NCI-H2196 treated with DMSO at 0.1 percent for 48 hours (cell line): ENCODE data around the gene ATXN1.

Experiments used
- DNase-seq: peaks from one replicate; lab custom pipeline; 2025; ENCODE audit not compliant: unreplicated experiment; lab: John Stamatoyannopoulos, UW

The ATXN1 gene

GRCh38 chr6:16747232-16748024 is 13.8 kb downstream of the ATXN1 start:
- DNase-seq = no peak

GRCh38 chr6:16746812-16747211 is 14.4 kb downstream of the ATXN1 start:
- DNase-seq = no peak

GRCh38 chr6:16746401-16746800 is 14.9 kb downstream of the ATXN1 start:
- no peak for DNase-seq

GRCh38 chr6:16743664-16744210 is 17.5 kb downstream of the ATXN1 start:
- no peak for DNase-seq

DNA sequence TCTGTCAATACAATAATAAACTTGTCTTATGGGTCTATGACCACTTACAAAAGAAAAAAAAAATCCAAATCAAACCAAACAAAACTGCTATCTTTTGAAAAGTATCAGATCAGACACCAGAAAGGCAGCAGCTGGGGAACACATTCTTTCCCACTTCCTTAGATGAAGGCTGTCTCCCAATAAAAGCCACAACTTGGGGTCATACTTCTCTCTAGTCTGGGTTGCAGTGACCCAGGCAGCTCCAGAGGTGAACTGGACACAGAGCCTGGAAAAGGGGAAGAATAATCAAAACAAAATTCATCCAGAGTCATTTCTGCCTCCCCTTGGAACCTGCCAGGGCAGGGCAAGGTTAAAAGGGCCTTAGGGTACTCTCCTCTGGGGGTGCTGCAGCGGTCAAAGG is 19.1 kb downstream of the ATXN1 start:
- no peak for DNase-seq

- DNase-seq = no peak
These were observed 19.9 kb downstream of the ATXN1 start for GRCh38 chr6:16741112-16742016.

- DNase-seq = no peak
These were observed 21.2 kb downstream of the ATXN1 start for GRCh38 chr6:16740097-16740496.

- no peak for DNase-seq
These were observed 21.9 kb downstream of the ATXN1 start for GRCh38 chr6:16739329-16739801.

DNA sequence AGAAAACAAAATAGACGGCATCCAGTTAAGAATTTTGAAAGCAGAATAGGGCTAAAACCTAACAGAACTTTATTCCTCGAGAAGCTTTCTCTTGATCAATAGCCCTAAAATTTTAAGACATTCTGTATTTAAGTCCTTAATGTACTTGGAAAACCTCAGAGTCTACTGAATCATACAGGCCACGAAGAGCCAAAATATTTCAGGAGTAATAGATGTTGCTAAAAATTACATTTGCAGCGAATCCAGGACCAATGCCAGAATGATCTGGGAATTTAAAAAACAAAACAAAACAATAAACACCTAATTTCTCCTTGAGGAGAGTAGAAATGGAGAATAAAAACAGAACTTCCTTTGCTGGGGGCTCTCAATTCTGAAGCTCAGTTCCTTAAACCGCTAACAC is 23.3 kb downstream of the ATXN1 start:
- DNase-seq = no peak

DNA sequence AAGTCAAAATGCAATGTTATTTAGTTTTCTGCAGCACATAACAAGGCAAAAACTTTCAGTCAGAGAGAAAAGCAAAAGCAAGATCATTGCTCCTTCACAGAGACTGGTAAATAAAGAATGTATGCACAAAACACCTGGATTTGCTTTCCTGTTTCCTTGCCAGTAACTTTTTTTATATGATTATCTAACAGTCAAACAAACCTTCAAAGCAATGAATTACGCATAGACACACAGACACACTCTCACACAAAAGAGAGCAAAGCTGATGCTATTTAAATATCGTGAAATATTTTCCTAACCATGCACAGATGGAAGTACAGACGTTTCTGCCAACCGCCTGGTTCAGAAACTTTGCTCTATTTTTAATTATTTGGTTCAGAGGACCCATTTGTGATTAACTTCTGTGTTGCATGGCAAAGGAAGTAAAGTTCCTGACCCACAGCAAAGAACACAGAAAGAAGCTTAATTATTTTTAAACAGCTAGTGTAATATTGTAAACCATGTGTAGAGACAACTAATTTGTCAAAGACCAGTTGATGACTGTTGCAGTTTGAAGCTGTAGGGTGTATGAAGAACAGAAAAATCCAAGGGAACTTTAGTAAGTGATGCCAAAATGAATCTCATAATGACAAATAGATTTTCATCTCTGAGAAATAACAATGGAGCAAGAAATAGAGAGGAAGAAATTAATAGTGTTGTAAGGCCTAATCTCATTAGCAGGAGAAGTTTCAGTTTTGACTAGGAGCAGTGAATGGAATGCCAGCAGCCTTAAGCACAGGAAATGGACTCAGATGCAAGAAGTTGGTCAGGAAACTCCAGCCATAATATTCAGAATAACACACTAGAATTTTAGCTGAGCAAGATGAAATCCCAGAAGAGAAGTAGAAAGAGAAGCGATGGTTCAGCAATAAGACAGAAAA is 24.1 kb downstream of the ATXN1 start:
- DNase-seq = no peak

DNA sequence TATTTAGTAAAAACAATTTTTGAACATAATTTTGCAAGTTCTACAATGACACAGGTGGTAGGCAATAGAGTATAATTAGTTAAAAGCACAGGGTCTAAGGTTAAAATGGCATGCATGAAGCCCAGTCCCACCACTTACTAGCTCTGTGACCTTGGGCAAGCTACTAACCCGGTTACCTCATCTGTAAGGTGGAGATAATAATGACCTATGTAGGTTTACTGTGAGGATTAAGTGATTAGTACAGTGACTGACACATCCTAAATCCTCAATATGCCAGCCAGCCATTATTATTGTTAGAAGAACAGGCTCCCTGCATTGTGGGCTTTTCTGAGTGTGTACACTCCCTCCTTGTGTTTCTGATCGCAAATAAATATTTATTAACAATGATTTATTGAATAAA is 26.2 kb downstream of the ATXN1 start:
- no peak for DNase-seq

GRCh38 chr6:16733085-16733484 is 28.2 kb downstream of the ATXN1 start:
- DNase-seq = no peak

GRCh38 chr6:16731478-16732051 is 29.7 kb downstream of the ATXN1 start:
- DNase-seq = no peak

DNA sequence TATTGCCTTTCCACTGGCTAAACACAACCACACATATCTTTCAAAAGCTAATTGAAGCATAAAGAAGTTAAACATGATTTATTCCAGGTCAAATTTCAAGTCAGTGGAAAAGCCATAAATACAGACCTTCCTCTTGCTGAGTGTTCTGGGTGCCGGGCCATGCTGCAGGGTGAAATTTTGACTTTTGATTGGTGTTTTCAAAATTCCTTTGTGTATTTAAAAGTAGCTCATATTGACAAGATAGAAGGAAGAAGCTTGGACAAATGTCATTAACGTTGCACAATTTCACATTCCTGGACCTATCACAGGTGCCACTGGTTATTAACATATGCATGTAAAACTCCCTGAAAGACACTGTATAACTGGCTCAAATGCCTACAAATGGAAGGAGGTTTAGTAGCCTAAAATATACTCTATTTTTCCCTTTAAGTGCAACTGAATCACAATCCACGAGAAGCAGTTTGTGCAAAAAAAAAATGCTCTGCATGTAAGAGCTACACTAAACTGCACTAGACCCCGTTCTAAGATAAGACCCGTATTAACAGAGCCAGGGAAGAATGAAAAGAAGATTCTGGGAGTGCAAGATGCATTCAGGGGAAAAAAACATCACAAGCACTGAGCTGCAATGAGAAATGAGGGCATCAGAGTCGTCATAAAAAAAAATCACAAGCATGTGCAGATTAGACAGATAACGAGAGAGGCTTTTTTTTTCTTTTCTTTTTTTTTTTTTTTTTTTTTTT is 30.4 kb downstream of the ATXN1 start:
- no peak for DNase-seq

DNA sequence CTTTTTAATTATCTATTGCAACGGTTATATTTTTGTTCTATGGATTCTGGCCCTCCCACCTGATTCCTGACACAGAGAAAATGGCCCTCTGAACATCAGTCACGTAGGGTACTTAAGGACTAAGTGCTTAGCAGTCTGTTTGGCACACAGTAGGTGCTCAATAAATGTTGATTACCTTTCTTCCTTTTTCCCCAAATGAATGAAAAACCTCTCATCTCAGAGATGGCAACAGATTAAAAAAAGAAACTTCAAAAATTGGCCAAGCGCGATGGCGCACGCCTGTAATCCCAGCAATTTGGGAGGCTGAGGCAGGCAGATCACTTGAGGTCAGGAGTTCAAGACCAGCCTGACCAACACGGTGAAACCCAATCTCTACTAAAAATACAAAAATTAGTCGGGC is 31.5 kb downstream of the ATXN1 start:
- DNase-seq = no peak

GRCh38 chr6:16729183-16729691 is 32.0 kb downstream of the ATXN1 start:
- DNase-seq = no peak

GRCh38 chr6:16728513-16729182 is 32.6 kb downstream of the ATXN1 start:
- DNase-seq = no peak

- DNase-seq = no peak
These were observed 33.3 kb downstream of the ATXN1 start for GRCh38 chr6:16727996-16728395.
